Liver (tissue), 9 donors: ENCODE measurements around the gene BMAL1. TPM values are rescaled to one million over a fixed set of nuclear protein-coding genes. Genes with fewer than 3 reads are reported as not detected.
"Not testable (repeated sequence)": the region's sequence is repeated elsewhere in the genome, so short reads cannot be mapped to it uniquely, and the experiment has no call there.

ENCODE experiments used
- DNase-seq: peaks from one replicate; pipeline ENCODE4 v3.0.0-alpha.2; 2017; ENCODE audit warnings: low spot score
- H3K27ac ChIP-seq, 2 donors: one replicate each; pipeline ENCODE4 v1.7.0; 2013; ENCODE audit warnings: inconsistent platforms in 2 of 2, low read length in 2 of 2, control low read depth in 1 of 2, low read depth in 1 of 2, mild to moderate bottlenecking in 1 of 2
- H3K27me3 ChIP-seq, 4 donors: one replicate each; pipeline versions ENCODE4 v1.6.1 to v1.7.0; 2013; ENCODE audit warnings: low read length in 3 of 4, inconsistent platforms in 1 of 4, mild to moderate bottlenecking in 1 of 4, moderate library complexity in 1 of 4; ENCODE audit not compliant: control insufficient read depth in 4 of 4, insufficient read depth in 4 of 4
- H3K36me3 ChIP-seq, 4 donors: one replicate each; pipeline versions ENCODE4 v1.6.1 to v1.7.0; 2013; ENCODE audit warnings: low read length in 3 of 4, mild to moderate bottlenecking in 3 of 4, low read depth in 1 of 4, moderate library complexity in 1 of 4; ENCODE audit not compliant: control insufficient read depth in 4 of 4, insufficient read depth in 3 of 4
- H3K4me1 ChIP-seq, 4 donors: one replicate each; pipeline versions ENCODE4 v1.6.1 to v1.7.0; 2013; ENCODE audit warnings: low read length in 3 of 4, mild to moderate bottlenecking in 3 of 4, moderate library complexity in 1 of 4; ENCODE audit not compliant: control insufficient read depth in 4 of 4, insufficient read depth in 4 of 4
- H3K4me3 ChIP-seq, 3 donors: one replicate each; pipeline versions ENCODE4 v1.6.1 to v1.7.0; 2013; ENCODE audit warnings: low read length in 3 of 3, control low read depth in 1 of 3, low read depth in 1 of 3, mild to moderate bottlenecking in 1 of 3
- H3K9ac ChIP-seq, 2 donors: one replicate each; pipeline ENCODE4 v1.7.0; 2013; ENCODE audit warnings: low read length in 2 of 2, mild to moderate bottlenecking in 2 of 2, moderate library complexity in 2 of 2, control low read depth in 1 of 2, low read depth in 1 of 2
- H3K9me3 ChIP-seq, 4 donors: one replicate each; pipeline versions ENCODE4 v1.6.1 to v1.7.0; 2013; ENCODE audit warnings: low read length in 3 of 4; ENCODE audit not compliant: control insufficient read depth in 4 of 4
- CTCF ChIP-seq: fragments of 150-350 bp; IDR thresholded peaks from 2 replicates; pipeline ENCODE4 v1.5.1; 2017; ENCODE audit warnings: improper control_type of control experiment, low read depth, low read length; ENCODE audit not compliant: missing input control
- EGR1 ChIP-seq, 2 donors: IDR thresholded peaks; 2 replicates each; pipeline ENCODE4 v1.6.1; 2016 to 2018; ENCODE audit warnings: antibody characterized with exemption in 2 of 2, low read depth in 2 of 2
- FOXA1 ChIP-seq: IDR thresholded peaks from 2 replicates; pipeline ENCODE4 v1.6.1; 2016; ENCODE audit warnings: antibody characterized with exemption
- FOXA2 ChIP-seq: IDR thresholded peaks from 2 replicates; pipeline ENCODE4 v1.6.1; 2016; ENCODE audit warnings: antibody characterized with exemption
- GABPA ChIP-seq, 2 donors: IDR thresholded peaks in 1 of 2; conservative IDR thresholded peaks in 1 of 2; 2 replicates each; pipeline ENCODE4 v1.6.1; 2016; ENCODE audit warnings: antibody characterized with exemption in 2 of 2, mild to moderate bottlenecking in 1 of 2, moderate library complexity in 1 of 2
- HNF4A ChIP-seq, 2 donors: conservative IDR thresholded peaks; 2 replicates each; pipeline ENCODE4 v1.6.1; 2016; ENCODE audit warnings: antibody characterized with exemption in 2 of 2, mild to moderate bottlenecking in 2 of 2
- JUND ChIP-seq, 2 donors: IDR thresholded peaks; 2 replicates each; pipeline ENCODE4 v1.6.1; 2016; ENCODE audit warnings: antibody characterized with exemption in 2 of 2
- MAX ChIP-seq: IDR thresholded peaks from 2 replicates; pipeline ENCODE4 v1.6.1; 2016; ENCODE audit warnings: antibody characterized with exemption
- NR2F2 ChIP-seq: IDR thresholded peaks from 2 replicates; pipeline ENCODE4 v1.6.1; 2016; ENCODE audit warnings: antibody characterized with exemption
- RAD21 ChIP-seq, 2 donors: IDR thresholded peaks; 2 replicates each; pipeline ENCODE4 v1.6.1; 2016; ENCODE audit warnings: antibody characterized with exemption in 2 of 2, mild to moderate bottlenecking in 2 of 2
- REST ChIP-seq: IDR thresholded peaks from 2 replicates; pipeline ENCODE4 v1.6.1; 2016; ENCODE audit warnings: antibody characterized with exemption, mild to moderate bottlenecking
- TAF1 ChIP-seq: conservative IDR thresholded peaks from 2 replicates; pipeline ENCODE4 v1.6.1; 2016; ENCODE audit warnings: antibody characterized with exemption, mild to moderate bottlenecking
- WGBS: extraction: QIAGEN DNeasy Blood & Tissue Kit; methylation state at CpG from one replicate; pipeline ENCODE4 v1.1.7; 2013; 5-methylcytosine and 5-hydroxymethylcytosine counted together
- polyA plus RNA-seq, 2 donors: library from polyadenylated mRNA; stranded (reverse) in 1 of 2; unstranded in 1 of 2; fragments of 200-250 nt in 1 of 2; fragments of >200 nt in 1 of 2; fragmentation: Nextera tagmentation in 1 of 2; extraction: Ambion mirVana in 1 of 2; gene quantifications; one replicate each; pipeline versions ENCODE4 v1.2.1 to v1.2.3, GENCODE V29; 2013 to 2015
- total RNA-seq, 2 donors: library from RNA; depleted of rRNA; stranded (reverse); fragments of >200 nt; gene quantifications; one replicate each; pipeline ENCODE4 v1.2.3, GENCODE V29; 2014
- donor health status: healthy.
- donor health status: healthy.
- donor health status: healthy.
- donor health status: healthy.
- donor health status: healthy.

The BMAL1 gene
- total and polyA plus RNA-seq, 4 donors, result 4.7 to 39.0 (median 15.0) TPM

GRCh38 chr11:13391217-13391616 is 113.6 kb downstream of the BMAL1 start:
- 91% methylated on average over 1 of the region's 1 CpG for WGBS
- Histone ChIP-seq H3K4me3 (no peak overlapping the region), H3K9me3 (no peaks in the 10 kb centered on the region), H3K9ac (no peak overlapping the region), H3K36me3 (peaks cover 0 to 25% (median 21%) of the 10 kb centered on the region in 4 donors), H3K27ac (no peak overlapping the region), H3K27me3 (no peaks in the 10 kb centered on the region), H3K4me1 (no peaks in the 10 kb centered on the region)
- TF ChIP-seq FOXA2 (no peak), NR2F2 (no peak), TAF1 (no peak), CTCF (no peak), RAD21 (IDR thresholded peaks at IDR 0.05) (no peak), REST (no peak), HNF4A (conservative IDR thresholded peaks at IDR 0.05) (no peak), GABPA (IDR thresholded peaks at IDR 0.05 in 1 of 2, conservative IDR thresholded peaks at IDR 0.05 in 1 of 2) (no peak), FOXA1 (no peak), JUND (IDR thresholded peaks at IDR 0.05) (no peak)
- no peak for DNase-seq

GRCh38 chr11:13398335-13398734 is 120.7 kb downstream of the BMAL1 start:
- H3K4me1 ChIP-seq, H3K9me3 ChIP-seq, DNase-seq, H3K9ac ChIP-seq, H3K27me3 ChIP-seq, H3K27ac ChIP-seq, H3K4me3 ChIP-seq: not testable (repeated sequence)
- peaks cover 0 to 13% (median 5%) of the 10 kb centered on the region in 4 donors for H3K36me3 ChIP-seq

GRCh38 chr11:13405220-13405619 is 127.6 kb downstream of the BMAL1 start:
- no peaks in the 10 kb centered on the region for H3K27me3 ChIP-seq
- H3K9me3 ChIP-seq, result no peaks in the 10 kb centered on the region
- no peaks in the 10 kb centered on the region for H3K4me1 ChIP-seq
- no peak overlapping the region for H3K4me3 ChIP-seq
- 93% methylated on average over 4 of the region's 4 CpGs for WGBS
- H3K9ac ChIP-seq, result no peak overlapping the region
- no peak for TF ChIP-seq REST
- TF ChIP-seq EGR1 (IDR thresholded peaks at IDR 0.05; ENCODE audit: low read depth in 2 of 2), result no peak
- TF ChIP-seq NR2F2, result no peak
- TF ChIP-seq MAX, result no peak
- no peak for DNase-seq
- no peak overlapping the region for H3K27ac ChIP-seq
- H3K36me3 ChIP-seq, result peaks cover 2 to 20% (median 14%) of the 10 kb centered on the region in 4 donors
